ENCODE measurements around the gene ST8SIA2.

Gene ST8SIA2

DNA sequence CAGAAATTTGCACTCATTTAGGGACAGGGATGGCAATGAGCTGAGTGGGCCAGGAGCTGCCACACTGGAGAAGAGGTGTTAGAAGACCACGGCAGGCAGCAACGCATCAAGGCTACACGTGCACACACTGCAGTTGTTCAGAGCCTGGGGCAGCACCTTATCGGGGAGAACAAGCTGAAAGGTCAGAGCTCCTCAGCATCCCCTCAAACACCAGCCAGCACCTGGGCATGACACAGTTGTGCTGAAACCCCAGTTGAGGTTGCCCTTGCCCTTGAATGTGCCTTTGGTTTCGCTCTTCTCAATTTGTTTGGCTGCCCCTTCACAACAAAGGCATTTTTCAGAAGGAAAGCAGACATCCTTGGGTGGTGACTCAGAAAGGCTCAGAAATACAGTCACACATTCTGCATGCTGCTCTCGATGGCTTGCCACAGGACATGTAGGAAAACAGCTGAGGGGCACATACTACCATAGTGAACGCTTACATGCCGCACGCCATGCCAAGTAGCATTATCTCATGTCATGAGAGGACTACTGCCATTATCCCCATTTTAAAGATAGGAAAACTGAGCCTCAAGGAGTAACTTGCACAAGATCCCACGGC, 57.6 kb downstream of the ST8SIA2 start:
- H3K4me3 ChIP-seq (ENCODE audit: low read depth in 1 of 2, low read length in 2 of 2) = no peak overlapping the region

DNA sequence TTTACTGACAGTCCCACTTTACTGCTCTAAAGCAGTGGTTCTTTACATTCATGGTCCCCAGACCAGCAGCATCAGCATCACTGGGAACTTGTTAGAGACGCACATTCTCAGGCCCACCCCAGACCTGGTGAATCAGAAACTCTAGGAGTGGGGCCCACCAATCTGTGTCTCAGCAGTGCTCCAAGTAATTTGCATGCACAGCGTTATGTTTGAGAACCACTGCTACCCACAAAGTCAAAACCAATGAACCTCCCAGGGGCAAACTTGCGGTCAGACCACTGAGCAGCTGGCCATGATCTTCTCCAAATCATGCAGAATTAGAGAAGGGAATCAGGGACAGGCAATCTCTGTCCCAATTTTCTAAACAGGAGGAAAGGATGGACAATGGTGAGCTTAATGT, 58.5 kb downstream of the ST8SIA2 start:
- no peaks in the 10 kb centered on the region for H3K36me3 ChIP-seq (ENCODE audit: insufficient read depth, low read length)
- H3K9me3 ChIP-seq (ENCODE audit: low read length) = no peaks in the 10 kb centered on the region
- no peaks in the 10 kb centered on the region for H3K4me1 ChIP-seq (ENCODE audit: insufficient read depth, low read length)
- H3K27me3 ChIP-seq (ENCODE audit: control insufficient read depth in 1 of 2, insufficient read depth in 2 of 2, low read length in 2 of 2) = no peaks in the 10 kb centered on the region
- no peak overlapping the region for H3K9ac ChIP-seq (ENCODE audit: low read length)
- no peak overlapping the region for H3K27ac ChIP-seq (ENCODE audit: low read depth, low read length)
- H3K4me3 ChIP-seq (ENCODE audit: low read depth in 1 of 2, low read length in 2 of 2) = no peak overlapping the region

More for the DNA sequence above, 57.6 kb downstream of the ST8SIA2 start:
- H3K9me3 ChIP-seq (ENCODE audit: low read length) = no peaks in the 10 kb centered on the region
- H3K27me3 ChIP-seq (ENCODE audit: control insufficient read depth in 1 of 2, insufficient read depth in 2 of 2, low read length in 2 of 2) = no peaks in the 10 kb centered on the region
- H3K27ac ChIP-seq (ENCODE audit: low read depth, low read length) = no peak overlapping the region
- H3K4me1 ChIP-seq (ENCODE audit: insufficient read depth, low read length) = no peaks in the 10 kb centered on the region
- no peak overlapping the region for H3K9ac ChIP-seq (ENCODE audit: low read length)
- H3K36me3 ChIP-seq (ENCODE audit: insufficient read depth, low read length) = no peaks in the 10 kb centered on the region

DNA sequence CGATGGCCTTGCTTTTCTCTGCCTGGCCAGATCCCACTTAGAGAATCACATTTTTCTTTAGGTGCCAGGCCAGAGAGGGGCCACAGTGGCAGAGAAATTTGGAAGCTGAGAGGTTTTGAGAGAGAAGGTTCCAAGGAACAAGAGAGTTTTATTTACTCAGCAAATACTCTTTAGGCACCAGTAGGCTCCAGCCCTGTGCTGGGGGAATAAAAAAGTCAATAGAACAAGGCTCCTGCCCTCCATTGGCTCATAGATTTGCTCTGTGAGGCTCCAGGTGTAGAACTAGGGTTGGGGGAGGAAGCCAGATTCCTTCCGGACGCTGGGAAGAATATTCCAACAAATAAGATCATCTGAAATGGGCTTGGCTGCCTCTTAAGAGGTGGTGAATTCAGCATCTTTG, 59.9 kb downstream of the ST8SIA2 start:
- H3K36me3 ChIP-seq (ENCODE audit: insufficient read depth, low read length) = no peaks in the 10 kb centered on the region
- H3K27me3 ChIP-seq (ENCODE audit: control insufficient read depth in 1 of 2, insufficient read depth in 2 of 2, low read length in 2 of 2) = no peaks in the 10 kb centered on the region
- H3K27ac ChIP-seq (ENCODE audit: low read depth, low read length) = no peak overlapping the region
- H3K9ac ChIP-seq (ENCODE audit: low read length) = no peak overlapping the region
- no peaks in the 10 kb centered on the region for H3K9me3 ChIP-seq (ENCODE audit: low read length)
- H3K4me1 ChIP-seq (ENCODE audit: insufficient read depth, low read length) = no peaks in the 10 kb centered on the region
- no peak overlapping the region for H3K4me3 ChIP-seq (ENCODE audit: low read depth in 1 of 2, low read length in 2 of 2)

- H3K27me3 ChIP-seq (ENCODE audit: control insufficient read depth in 1 of 2, insufficient read depth in 2 of 2, low read length in 2 of 2) = no peaks in the 10 kb centered on the region
- H3K9me3 ChIP-seq (ENCODE audit: low read length) = no peaks in the 10 kb centered on the region
- H3K4me1 ChIP-seq (ENCODE audit: insufficient read depth, low read length) = no peaks in the 10 kb centered on the region
- H3K36me3 ChIP-seq (ENCODE audit: insufficient read depth, low read length) = no peaks in the 10 kb centered on the region
- H3K27ac ChIP-seq (ENCODE audit: low read depth, low read length) = no peak overlapping the region
- H3K4me3 ChIP-seq (ENCODE audit: low read depth in 1 of 2, low read length in 2 of 2) = no peak overlapping the region
- H3K9ac ChIP-seq (ENCODE audit: low read length) = no peak overlapping the region
These were observed 60.9 kb downstream of the ST8SIA2 start for GRCh38 chr15:92454555-92455105.

- no peaks in the 10 kb centered on the region for H3K9me3 ChIP-seq (ENCODE audit: low read length)
- H3K4me3 ChIP-seq (ENCODE audit: low read depth in 1 of 2, low read length in 2 of 2) = no peak overlapping the region
- no peaks in the 10 kb centered on the region for H3K4me1 ChIP-seq (ENCODE audit: insufficient read depth, low read length)
- H3K9ac ChIP-seq (ENCODE audit: low read length) = no peak overlapping the region
- H3K27me3 ChIP-seq (ENCODE audit: control insufficient read depth in 1 of 2, insufficient read depth in 2 of 2, low read length in 2 of 2) = no peaks in the 10 kb centered on the region
- no peak overlapping the region for H3K27ac ChIP-seq (ENCODE audit: low read depth, low read length)
- H3K36me3 ChIP-seq (ENCODE audit: insufficient read depth, low read length) = no peaks in the 10 kb centered on the region
These were observed 61.6 kb downstream of the ST8SIA2 start for GRCh38 chr15:92455271-92455670.

DNA sequence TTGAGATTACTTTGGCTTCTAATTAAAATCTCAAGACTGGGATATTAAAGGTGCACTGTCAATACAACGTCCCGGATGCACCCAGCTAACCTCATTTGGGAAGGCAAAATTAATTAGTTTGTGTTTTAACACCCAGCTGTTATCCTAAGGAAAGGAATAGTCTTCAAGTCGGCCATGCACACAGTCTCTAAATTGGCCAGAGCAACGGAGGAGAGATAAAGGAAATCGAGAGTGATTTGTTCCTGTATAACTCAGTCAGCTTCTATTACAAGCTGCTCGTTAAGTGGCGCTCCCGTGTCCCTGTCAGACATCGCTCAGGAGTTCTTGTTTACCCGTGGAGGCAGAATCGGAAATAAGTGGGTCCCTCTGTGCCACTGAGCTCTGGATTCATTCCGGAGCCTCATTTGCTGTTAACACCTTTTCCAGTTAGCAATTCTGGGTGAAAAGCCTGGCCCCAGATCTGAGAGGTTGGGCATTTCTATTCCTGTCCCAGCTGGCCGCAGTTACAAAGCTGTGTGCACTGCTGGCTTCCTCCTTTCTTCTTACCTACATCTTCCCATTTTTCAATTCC, 63.9 kb downstream of the ST8SIA2 start:
- Histone ChIP-seq H3K9ac (ENCODE audit: low read length) (no peak overlapping the region), H3K4me3 (ENCODE audit: low read depth in 1 of 2, low read length in 2 of 2) (no peak overlapping the region), H3K4me1 (ENCODE audit: insufficient read depth, low read length) (no peaks in the 10 kb centered on the region), H3K27ac (ENCODE audit: low read depth, low read length) (no peak overlapping the region), H3K27me3 (ENCODE audit: control insufficient read depth in 1 of 2, insufficient read depth in 2 of 2, low read length in 2 of 2) (no peaks in the 10 kb centered on the region), H3K36me3 (ENCODE audit: insufficient read depth, low read length) (no peaks in the 10 kb centered on the region), H3K9me3 (ENCODE audit: low read length) (no peaks in the 10 kb centered on the region)

DNA sequence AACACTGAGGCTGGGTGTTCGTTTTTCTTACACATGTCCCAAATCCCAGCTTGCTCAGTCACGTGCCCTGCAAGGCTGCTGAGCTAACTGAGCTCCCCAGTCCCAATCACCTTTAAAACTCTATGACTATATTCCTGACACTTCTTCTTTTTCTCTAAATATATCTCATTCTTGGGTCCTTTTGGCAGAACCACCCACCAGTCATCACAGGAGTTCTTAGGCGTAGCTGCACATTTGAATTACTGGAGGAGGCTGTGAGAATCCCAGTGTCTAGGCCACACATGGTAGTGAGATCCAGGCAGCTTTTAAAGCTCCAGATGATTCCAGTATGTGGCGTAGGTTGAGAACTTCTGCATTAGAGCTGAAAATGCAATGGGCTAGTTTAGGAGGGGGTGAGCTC, 66.3 kb downstream of the ST8SIA2 start:
- Histone ChIP-seq H3K27me3 (ENCODE audit: control insufficient read depth in 1 of 2, insufficient read depth in 2 of 2, low read length in 2 of 2) (no peaks in the 10 kb centered on the region), H3K9me3 (ENCODE audit: low read length) (no peaks in the 10 kb centered on the region), H3K4me3 (ENCODE audit: low read depth in 1 of 2, low read length in 2 of 2) (no peak overlapping the region), H3K36me3 (ENCODE audit: insufficient read depth, low read length) (no peaks in the 10 kb centered on the region), H3K27ac (ENCODE audit: low read depth, low read length) (no peak overlapping the region), H3K9ac (ENCODE audit: low read length) (no peak overlapping the region), H3K4me1 (ENCODE audit: insufficient read depth, low read length) (no peaks in the 10 kb centered on the region)

DNA sequence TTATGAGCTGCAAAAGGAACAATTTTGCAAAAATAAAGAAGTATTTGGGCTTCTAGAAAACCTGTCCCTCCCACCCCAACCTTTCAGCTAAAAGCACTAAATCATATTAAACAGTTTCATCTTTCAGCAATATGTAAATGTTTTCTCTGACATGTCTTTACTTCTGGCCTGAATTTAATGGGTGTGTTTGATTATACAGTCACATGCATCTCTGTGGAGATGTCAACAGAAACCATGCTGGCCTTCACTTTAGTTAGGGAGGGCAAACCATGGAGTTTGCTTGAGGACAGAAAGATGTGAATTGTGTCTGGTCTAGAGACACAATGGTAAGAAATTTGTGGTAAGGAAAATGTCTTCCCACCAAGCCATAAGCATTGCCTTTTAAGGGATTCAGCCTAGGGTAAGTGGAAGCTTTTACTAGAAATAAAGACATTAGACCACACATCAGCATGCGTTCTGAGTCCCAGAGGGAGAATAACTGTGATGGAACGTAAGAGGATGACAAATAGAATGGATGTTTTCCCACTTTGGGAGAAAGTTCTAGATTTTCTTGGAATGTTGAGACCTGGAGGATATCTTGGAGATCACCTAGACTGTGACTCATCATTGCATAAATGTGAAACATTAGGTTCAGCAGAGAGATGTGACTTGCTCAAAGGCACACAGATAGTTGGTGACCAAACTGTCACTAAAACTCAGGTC, 68.9 kb downstream of the ST8SIA2 start:
- Histone ChIP-seq H3K27ac (ENCODE audit: low read depth, low read length) (no peak overlapping the region), H3K4me1 (ENCODE audit: insufficient read depth, low read length) (no peaks in the 10 kb centered on the region), H3K36me3 (ENCODE audit: insufficient read depth, low read length) (no peaks in the 10 kb centered on the region), H3K27me3 (ENCODE audit: control insufficient read depth in 1 of 2, insufficient read depth in 2 of 2, low read length in 2 of 2) (no peaks in the 10 kb centered on the region), H3K9me3 (ENCODE audit: low read length) (no peaks in the 10 kb centered on the region), H3K9ac (ENCODE audit: low read length) (no peak overlapping the region), H3K4me3 (ENCODE audit: low read depth in 1 of 2, low read length in 2 of 2) (no peak overlapping the region)

DNA sequence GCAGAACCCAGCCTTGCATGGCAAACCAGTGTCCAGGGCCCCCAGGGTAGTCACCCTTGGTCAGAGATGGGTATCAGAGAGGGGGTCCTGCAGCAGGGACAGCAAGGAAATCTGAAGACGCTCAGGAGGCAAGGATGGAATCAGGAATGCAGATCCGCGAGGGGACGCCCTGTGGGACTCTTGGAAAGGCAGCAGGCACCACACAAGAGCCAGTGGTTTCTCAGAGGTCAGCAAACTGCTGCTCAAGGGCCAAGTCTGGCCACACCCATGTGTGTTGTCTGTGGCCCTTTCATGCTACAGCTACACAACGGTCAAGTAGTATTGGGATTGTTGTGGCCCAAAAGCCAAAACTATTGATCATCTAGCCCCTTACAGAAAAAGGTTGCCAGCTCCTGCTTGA, 69.7 kb downstream of the ST8SIA2 start:
- H3K27me3 ChIP-seq (ENCODE audit: control insufficient read depth in 1 of 2, insufficient read depth in 2 of 2, low read length in 2 of 2) = no peaks in the 10 kb centered on the region
- H3K36me3 ChIP-seq (ENCODE audit: insufficient read depth, low read length) = no peaks in the 10 kb centered on the region
- H3K27ac ChIP-seq (ENCODE audit: low read depth, low read length) = no peak overlapping the region
- no peak overlapping the region for H3K9ac ChIP-seq (ENCODE audit: low read length)
- no peaks in the 10 kb centered on the region for H3K9me3 ChIP-seq (ENCODE audit: low read length)
- no peak overlapping the region for H3K4me3 ChIP-seq (ENCODE audit: low read depth in 1 of 2, low read length in 2 of 2)
- no peaks in the 10 kb centered on the region for H3K4me1 ChIP-seq (ENCODE audit: insufficient read depth, low read length)

- H3K9ac ChIP-seq (ENCODE audit: low read length) = no peak overlapping the region
- no peaks in the 10 kb centered on the region for H3K27me3 ChIP-seq (ENCODE audit: control insufficient read depth in 1 of 2, insufficient read depth in 2 of 2, low read length in 2 of 2)
- no peaks in the 10 kb centered on the region for H3K9me3 ChIP-seq (ENCODE audit: low read length)
- H3K36me3 ChIP-seq (ENCODE audit: insufficient read depth, low read length) = no peaks in the 10 kb centered on the region
- H3K4me3 ChIP-seq (ENCODE audit: low read depth in 1 of 2, low read length in 2 of 2) = no peak overlapping the region
- H3K27ac ChIP-seq (ENCODE audit: low read depth, low read length) = no peak overlapping the region
- no peaks in the 10 kb centered on the region for H3K4me1 ChIP-seq (ENCODE audit: insufficient read depth, low read length)
These were observed 70.1 kb downstream of the ST8SIA2 start for GRCh38 chr15:92463826-92464225.

DNA sequence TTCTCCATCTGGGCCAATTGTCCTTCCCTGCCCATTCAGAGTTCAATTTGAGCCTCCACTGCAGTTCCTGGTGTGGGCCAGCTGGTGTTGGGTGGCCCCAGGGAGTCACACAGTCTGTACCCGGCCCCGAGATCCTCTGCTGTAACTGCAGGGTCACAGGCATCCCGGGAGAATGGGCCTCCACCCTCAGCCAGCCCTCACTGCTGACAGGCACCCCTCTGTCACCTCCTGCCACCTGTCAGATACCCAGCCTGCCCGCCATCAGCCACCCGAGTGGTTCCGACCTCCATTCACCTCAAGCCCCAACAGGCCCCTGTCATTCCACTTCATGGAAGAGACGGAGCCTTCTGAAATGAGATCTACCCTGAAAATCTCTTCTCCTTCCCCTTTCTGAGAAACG, 73.2 kb downstream of the ST8SIA2 start:
- Histone ChIP-seq H3K27ac (ENCODE audit: low read depth, low read length) (no peak overlapping the region), H3K9me3 (ENCODE audit: low read length) (no peaks in the 10 kb centered on the region), H3K36me3 (ENCODE audit: insufficient read depth, low read length) (no peaks in the 10 kb centered on the region), H3K27me3 (ENCODE audit: control insufficient read depth in 1 of 2, insufficient read depth in 2 of 2, low read length in 2 of 2) (no peaks in the 10 kb centered on the region), H3K4me1 (ENCODE audit: insufficient read depth, low read length) (no peaks in the 10 kb centered on the region), H3K9ac (ENCODE audit: low read length) (no peak overlapping the region), H3K4me3 (ENCODE audit: low read depth in 1 of 2, low read length in 2 of 2) (no peak overlapping the region)
